Stimulated activated CD4-positive, alpha-beta T cell treated with anti-CD3 and anti-CD28 coated beads, Interleukin-1b, Interleukin-23, amount 100 ng/mL, for 24 hours (primary cell): ENCODE data around the gene MTA1.

Source experiments
- DNase-seq, 4 experiments: peaks; one replicate each; pipeline ENCODE4 v3.0.0-alpha.2; 2020; ENCODE audit warnings: low read depth in 4 of 4, low spot score in 1 of 4

MTA1 gene

GRCh38 chr14:105485739-105486162 is 66.1 kb downstream of the MTA1 start:
- no peak for DNase-seq

DNA sequence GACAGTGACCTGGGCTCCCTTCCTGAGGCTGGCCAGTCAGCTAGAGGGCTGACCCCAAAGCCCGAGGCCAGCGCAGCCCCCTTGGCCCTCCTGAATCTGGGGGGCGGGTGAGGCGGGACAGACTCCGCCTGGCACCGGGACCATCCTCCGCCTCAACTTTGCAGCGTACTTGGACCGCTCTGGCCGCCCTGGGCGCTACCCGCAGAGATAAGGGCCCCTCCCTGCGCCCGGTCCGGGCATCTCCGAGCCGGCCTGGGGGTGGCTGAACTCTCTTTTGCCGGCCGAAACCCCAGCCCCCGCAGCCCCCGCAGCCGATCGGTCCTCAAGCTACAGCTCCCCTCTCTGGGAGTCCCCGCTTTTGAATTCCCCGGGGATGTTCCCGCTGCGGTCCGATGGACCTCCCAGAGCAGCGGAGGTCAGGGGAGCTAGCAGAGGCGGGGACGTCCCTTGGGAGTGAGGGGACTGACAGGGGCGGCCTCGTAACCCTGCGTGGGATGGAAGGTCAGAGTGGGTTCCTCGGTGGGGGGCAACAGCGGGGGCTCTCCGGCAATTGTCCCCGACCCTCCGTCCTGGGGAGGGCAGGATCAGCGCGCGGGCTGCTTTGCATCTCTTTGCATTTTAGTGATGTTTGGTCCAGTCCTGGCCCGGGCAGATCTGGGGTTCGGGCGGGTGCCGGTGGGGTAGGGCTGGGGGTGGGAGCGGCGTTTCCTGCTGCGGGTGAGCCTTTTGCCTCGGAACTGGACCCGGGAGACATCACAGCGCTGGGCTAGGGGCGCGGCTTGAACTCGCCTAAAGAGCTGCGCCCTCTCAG is 66.7 kb downstream of the MTA1 start, which contains the start of gene CRIP1:
Gene CRIP1, plus strand, starts transcription at position 724 of the 811 bp plus-strand sequence. CDS start 374 bp downstream, outside the sequence.
- DNase-seq = no peak

DNA sequence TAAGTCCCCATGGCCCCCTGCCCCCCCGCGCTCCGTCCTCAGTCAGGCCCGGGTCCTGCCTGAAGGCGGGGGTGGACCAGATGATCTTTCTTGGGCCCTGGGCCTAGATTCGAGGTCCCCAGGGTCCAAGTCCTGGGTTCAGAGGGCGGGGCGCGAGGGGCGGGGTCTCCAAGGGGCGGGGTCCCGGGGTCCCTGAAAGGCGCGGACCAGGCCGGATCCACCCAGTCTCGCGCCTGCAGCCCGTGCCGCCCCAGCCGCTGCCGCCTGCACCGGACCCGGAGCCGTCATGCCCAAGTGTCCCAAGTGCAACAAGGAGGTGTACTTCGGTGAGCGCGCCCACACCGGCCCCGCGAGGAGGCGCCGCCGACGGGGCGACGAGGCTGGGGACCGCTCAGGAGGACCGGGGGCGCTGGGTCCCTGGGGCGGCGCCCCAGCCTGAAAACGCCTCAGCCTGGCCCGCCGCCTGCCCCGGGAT is 67.4 kb downstream of the MTA1 start:
- no peak for DNase-seq

GRCh38 chr14:105487449-105487985 is 67.9 kb downstream of the MTA1 start:
- peak in 1 of 4 experiments; percentile 52 for DNase-seq

DNA sequence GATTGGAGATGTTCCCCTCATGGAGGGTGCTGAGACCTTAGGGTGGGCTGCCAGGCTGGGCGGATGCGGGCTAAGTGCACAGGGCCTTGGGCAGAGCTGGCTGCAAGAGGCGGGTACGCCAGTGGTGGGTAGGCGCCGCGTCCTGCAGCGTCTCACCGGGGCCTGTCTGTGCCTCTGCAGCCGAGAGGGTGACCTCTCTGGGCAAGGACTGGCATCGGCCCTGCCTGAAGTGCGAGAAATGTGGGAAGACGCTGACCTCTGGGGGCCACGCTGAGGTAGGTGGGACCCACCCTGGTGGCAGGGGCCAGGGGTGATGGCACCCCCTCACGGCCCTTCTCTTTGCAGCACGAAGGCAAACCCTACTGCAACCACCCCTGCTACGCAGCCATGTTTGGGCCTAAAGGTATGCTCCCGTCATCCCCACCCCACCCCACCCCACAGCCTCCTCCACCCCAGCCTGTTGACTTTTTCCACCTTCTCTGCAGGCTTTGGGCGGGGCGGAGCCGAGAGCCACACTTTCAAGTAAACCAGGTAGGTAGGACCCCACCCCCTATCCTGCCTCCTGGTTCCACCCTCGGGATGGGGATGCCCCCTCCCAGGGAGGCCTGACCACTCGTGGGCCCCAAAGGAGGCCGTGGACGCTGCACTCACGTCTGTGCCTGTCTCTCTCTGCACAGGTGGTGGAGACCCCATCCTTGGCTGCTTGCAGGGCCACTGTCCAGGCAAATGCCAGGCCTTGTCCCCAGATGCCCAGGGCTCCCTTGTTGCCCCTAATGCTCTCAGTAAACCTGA is 68.6 kb downstream of the MTA1 start:
- no peak for DNase-seq

GRCh38 chr14:105488781-105489541 is 69.3 kb downstream of the MTA1 start:
- DNase-seq = no peak

DNA sequence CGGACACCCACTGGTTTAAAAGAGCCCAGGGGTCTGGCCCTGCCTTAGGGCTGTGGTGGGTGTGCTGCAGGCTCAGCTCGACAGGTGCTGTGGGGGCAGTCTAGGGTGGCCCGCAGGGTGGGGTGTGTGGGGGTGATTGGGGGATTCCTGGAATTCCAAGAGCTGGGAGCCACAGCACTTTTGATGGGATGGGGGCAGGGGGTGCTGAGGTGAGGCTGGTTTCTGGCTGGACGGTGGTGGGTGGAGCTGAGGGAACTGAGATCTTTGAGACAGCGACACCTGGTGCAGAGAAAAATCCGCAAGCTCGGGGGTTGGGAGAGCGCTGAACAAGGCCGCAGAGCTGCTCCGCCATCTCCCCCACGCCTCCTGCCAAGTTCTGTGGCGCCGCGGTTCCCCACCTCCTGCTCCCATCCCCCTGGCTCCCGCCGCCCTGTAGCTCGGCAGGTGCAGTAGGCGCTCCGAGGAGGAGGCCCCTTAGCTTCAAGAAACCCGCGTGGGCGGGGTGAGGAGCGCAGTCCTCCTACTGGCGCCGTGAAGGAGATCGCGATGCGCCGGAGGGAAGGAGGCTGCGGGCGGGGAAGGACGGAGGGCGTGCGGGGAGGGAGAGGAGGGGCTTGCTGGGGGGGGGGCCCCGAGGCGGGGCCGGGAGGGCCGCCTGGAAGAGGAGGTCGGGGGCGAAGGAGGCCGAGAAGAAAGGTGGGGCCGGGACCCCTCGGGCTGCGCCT is 70.1 kb downstream of the MTA1 start:
- DNase-seq = peak; percentile 63 to 77 (median 68)

GRCh38 chr14:105490267-105490571 is 70.6 kb downstream of the MTA1 start:
- no peak for DNase-seq

GRCh38 chr14:105490572-105491365 is 71.1 kb downstream of the MTA1 start, which contains the start of gene TEDC1:
TEDC1 (plus strand) TSS chr14:105491246; CDS start chr14:105491376, 130 bp downstream.
- peak; percentile 91 to 99 (median 98) for DNase-seq

DNA sequence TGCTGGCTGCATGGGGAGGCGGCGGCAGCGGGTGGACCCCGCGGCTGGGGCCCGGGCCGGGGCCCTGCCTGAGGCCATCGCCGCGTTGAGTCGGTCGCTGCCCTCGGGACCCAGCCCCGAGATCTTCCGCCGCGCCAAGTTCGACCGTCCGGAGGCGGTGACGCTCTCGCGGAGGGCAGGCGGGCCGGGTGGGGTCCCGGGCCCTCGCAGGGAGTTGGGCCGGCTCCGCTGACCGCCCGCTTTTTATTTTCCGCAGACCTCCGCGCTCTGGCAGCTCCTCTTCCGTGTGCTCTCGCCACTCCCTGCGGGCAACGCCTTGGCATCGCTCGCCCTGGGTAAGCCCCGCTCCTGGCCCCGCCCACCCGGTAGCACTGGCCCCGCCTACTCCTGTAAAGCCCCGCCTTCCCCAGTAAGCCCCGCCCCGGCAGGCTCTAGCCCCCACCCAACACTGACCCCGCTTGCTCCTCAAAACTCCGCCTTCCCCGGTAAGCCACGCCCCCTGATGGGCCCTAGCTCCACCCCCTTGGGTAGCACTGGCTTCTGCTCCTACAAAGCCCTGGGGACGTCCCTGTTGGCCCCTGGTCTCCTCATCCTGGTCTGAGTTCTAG is 71.8 kb downstream of the MTA1 start:
- peak; percentile 59 to 89 (median 86) for DNase-seq

DNA sequence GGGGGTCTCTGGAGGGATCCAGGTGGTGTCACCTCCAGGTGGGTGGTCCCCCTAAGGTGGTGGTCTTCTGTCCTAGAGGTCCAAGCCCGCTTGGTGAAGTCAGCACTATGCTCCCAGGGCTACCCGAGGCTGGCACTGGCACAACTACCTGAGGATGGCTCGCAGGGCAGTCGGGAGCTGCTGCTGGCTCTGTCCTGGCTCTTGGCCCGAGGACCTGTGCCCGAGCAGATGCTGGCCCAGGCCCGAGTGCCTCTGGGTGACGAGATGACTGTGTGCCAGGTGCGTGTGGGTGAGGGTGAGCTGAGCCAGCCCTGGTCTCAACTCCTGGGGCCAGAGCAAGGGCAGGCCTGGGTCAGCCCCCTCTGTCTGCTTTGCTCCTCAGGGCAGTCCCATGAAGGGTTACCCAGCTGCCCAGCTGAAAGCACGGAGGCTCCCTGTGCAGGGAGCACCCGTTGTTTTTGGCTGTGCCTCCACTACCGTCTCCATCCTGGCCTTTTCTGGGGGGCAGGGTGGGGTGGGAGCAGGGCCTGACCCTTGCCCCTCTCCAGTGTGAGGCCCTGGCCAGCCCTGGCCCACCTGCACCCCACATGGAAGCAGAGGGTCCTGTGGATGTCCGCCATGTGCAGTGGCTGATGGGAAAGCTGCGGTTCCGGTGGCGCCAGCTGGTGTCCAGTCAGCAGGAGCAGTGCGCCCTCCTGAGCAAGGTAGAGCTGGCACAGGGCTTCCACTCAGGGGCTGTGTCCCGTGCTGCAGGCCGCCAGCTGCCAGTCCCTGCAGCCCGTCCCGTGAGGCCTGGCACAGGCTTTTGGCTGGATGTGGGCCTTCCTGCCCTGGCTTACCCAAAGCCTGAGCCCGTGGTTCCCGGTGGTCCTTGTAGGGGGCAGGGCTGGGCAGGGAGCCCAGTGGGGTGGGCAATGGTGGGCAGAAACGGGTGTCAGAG is 72.7 kb downstream of the MTA1 start:
- DNase-seq = no peak

GRCh38 chr14:105492971-105493871 is 73.6 kb downstream of the MTA1 start:
- no peak for DNase-seq

DNA sequence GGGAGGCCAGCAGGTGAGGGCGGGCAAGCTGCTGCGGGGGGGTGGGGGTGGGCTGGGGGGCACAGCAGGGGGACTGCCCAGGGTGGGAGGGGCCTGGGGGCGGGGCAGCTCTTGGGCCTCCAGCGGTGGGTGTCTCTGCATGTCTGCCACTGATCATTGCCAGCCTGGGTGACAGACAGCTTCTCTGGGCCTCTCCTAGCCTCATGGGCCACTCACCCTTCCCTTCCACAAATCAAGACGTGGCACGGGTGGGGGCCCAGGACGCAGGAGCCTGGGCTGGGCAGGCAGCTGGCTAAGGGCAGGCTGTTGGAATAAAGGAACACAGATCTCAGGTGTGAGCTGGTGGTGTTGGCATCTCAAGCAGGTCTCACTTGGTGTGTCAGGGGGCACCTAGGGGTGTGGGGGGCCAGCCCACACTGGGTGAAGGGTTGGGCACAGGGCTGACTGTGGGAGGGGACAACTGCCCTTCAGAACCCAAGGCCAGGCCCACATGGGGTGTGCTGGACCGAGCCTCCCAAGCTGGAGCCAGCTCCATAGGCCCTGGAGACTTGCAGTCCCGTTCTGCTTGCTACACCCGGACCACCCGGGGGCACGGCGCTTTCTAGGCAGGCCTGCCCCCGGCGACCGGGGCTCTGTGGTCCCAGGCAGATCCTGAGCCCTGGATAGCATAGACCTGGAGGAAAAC is 74.4 kb downstream of the MTA1 start:
- DNase-seq = no peak

- no peak for DNase-seq
These were observed 74.9 kb downstream of the MTA1 start for GRCh38 chr14:105494606-105494929.

DNA sequence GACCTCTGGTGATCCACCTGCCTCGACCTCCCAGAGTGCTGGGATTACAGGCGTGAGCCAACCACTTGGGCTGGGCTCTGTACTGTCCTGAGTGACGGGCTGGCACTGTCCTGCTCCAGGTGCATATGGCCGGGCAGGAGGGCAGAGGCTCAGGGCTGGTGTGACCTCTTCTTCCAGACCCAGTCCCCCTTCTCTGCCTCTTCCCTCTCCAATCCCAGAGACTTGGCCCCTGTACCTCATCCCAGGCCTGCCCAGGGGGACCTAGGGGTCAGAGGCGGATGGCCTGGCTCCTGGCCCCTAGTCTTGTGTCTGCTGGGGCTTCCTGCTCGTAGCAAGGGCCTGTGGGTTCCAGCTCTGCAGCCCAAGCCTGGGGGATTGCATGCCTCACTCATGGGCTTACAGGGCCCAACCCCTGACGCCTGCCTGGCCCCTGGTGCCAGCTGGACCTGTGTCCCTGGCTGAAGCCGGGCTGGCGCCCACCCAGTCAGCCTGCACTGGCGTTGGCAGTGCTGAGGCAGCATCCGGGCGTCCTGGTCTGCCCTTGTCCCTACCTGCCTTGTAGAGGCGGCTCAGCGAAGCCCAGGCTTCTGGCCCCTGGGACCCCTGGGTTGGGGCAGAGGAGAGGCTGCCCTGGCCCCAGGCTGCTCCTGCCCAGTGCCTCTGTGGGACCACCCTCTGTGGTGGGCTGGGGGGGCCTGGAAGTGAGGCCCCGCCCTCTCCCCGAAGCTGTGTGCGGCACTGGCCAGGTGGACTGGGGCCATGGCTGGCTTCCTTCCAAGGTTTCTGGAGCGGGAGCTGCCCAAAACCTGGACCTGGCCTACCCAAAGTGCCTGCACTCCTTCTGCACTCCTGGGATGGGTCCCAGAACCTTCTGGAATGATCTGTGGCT is 75.7 kb downstream of the MTA1 start:
- no peak for DNase-seq
